GM18499 (cell line): ENCODE measurements around the gene MAGI1.
"Not testable (repeated sequence)": the region's sequence is repeated elsewhere in the genome, so short reads cannot be mapped to it uniquely, and the experiment has no call there.

Experiments used
- ATAC-seq: cut with Tn5 transposase; IDR thresholded peaks from one replicate; pipeline ENCODE4 v1.9.1; 2021; ENCODE audit warnings: moderate number of reproducible peaks; ENCODE audit not compliant: insufficient read depth, unreplicated experiment

Gene MAGI1

DNA sequence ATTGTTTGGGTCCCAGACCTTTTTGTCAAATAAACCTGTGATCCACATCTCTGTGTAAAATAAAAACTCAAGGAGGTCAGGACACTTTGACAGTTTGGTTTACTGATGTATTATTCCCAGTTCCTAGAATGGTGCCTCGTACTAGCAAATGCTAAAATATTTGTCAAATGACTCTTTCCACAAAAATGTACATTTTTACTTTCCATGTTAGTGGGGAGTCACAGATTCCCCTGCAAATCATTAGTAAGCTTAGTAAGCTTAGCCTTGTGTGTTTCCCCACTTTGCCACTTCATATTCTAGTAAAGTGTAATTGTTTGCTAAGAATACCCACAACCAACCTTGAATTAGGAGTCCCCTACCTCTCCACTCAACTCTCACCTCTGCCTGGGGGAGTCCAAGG lies 2.4 kb upstream of the MAGI1 start:
- ATAC-seq, result no peak

DNA sequence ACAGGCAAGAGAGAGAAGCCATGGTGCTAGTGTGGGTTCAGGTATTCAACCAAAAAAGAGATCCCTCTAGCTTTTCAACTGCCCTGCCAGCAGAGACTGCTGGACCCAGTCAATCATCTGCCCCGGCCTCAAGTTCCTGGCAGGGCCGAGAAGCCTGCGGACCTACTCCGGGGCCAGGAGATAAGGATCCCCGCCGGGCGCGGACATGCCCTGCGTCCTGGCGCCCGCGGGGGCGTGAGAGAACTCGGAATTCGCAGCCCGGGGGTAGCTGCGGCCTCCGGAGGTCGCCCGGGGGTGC lies 821 bp upstream of the MAGI1 start:
- ATAC-seq, result no peak

- no peak for ATAC-seq
These were observed 363 bp downstream of the MAGI1 start for GRCh38 chr3:66038384-66038725.

- ATAC-seq, result no peak
These were observed 740 bp downstream of the MAGI1 start for GRCh38 chr3:66037986-66038369.

DNA sequence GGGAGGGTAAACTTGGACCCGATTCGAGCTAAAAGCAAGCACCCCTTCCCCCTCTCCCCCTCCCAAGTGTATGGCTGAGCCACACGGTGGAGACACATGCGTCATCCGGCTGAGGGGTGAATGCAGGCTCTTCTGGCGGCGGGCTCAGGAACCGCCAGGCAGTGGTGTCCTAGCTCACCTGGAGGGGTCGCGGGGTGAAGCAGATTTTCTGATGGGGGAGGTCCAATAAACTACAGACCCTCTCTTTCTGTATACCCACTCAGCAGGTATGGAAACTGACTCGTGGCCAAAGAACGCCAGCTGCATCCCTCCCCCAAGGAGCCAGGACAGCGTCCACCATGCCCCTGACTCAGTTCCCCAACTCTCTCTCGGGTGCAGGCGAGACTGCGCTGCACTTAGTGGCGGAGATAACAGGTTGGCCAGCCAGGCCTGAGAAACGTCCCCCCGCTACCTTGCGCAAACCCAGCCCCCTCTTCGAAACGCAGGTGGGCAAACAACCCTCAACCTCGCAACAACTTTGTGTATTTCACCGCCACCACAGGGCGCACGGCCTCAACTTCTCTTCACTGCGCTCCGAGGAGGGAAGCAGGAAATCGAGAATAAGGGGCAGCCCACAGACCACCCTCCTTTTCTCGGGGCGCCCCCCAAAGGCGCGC lies 1.3 kb downstream of the MAGI1 start:
- ATAC-seq, result no peak

DNA sequence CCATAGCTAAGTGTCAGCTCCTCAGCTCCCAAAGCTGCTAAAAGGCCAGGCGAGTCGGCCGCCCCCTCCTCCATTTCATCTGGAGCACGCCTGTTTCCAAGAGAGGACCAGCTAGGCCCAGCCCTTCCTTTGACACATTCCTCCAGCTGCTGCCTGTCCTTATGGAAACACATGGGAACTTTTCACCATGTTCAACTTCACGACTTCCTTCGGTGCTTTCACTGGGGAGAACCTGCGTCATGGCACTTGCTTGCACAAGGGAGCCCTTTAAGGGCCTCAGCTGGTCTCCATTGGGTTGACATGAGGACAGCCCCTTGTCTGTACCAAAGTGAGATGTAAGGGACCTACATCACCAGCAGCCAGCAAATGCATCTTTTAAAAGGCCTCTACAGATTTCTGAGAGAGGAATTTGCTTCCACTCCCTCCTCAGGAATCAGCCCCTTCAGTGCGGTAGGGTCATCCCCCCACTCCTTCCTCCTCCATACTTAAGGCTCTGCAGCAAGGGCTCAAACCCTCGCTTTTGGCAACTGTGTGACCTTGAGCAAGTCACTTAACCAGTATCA lies 2.1 kb downstream of the MAGI1 start:
- ATAC-seq, result no peak

DNA sequence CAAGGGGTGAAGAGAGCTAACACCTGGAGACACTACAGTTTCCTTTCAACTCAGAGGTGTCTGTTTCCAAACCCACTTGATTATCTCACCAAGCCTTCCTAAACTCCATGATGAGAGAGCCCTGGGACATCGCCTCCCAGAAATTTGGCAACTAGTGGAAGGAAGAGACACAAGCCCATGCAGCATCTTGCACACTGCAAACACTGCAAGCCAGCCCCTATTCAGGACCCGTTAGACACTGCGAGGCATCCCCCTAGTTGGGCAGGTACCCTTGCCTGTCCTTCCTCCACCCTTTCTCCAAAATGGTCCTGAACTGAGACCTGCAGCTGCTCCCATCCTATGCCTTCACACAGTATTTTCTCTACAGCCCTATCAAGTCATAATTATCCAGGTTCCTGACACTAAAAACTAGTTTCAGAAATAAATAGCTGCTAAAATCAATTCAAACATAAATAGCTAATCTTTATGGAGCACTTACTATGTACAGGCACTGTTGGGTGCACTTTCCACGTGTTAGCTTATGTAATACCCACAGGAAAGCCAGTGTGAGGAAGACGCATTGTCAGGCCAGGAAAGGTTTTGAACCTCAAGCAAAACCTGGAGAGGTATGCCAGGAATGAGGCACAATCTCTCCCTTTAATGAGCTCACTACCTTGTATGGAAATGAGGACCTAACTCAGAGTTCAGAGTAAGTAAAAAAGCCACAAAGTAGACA lies 2.8 kb downstream of the MAGI1 start:
- no peak for ATAC-seq

DNA sequence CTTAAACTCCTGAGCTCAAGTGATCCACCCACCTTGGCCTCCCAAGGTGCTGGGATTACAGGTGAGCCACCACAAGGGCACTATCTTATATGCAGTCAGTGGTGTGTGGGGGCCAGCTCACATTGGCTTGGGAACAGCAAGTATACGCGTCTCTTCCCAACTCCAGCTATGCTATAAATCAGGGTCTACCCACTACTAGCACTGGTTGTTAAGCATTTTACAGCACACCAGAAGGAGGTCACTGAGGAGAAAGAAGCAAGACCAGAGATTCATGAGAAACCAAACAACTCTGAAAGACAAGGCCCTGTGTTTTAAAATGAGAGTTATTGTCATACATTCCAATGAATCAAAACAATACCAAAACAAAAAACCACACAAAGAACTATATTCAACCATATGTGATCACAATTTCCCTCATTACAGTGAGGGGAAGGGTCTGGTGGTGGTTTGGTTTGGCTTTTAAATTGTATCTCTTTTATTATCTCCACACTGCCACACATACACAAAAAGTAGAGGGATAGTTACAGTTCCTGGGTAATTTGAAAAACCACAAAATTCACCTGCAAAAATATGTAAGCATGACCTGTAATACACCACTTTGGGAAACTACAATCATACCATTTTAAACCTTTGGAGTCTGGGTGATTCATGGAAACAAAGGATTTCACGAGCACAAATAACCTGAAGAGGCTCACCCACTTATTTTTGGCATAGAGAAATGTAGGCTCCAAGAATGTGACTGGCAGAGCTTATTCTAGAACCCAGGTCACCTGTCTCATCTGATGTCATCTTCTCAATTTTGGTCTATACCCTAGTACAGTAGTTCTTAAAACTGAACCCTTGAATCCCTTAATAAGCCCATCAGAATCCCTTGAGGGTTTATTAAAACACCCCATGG lies 5.2 kb downstream of the MAGI1 start:
- ATAC-seq, result no peak

- ATAC-seq, result no peak
These were observed 7.5 kb downstream of the MAGI1 start for GRCh38 chr3:66031102-66031698.

- ATAC-seq, result no peak
These were observed 9.3 kb downstream of the MAGI1 start for GRCh38 chr3:66029443-66029842.

DNA sequence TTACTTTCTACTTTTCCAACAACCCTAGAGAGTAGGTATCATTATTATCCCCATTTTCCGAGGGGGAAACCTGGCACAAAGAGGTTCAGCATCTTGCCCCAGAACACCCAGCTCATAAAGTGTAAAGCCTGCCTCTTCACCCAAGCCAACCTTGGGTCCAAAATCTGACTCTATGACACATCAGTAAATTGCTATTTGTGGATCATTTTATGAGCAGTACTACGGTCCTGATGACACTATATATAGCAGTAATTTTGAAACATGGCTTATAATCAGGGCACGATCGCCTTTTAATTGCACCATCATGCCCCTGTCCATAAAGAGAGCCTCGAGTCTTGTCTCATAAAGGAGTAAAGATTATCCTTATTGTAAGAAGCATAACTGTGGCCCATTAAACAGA lies 9.7 kb downstream of the MAGI1 start:
- no peak for ATAC-seq

DNA sequence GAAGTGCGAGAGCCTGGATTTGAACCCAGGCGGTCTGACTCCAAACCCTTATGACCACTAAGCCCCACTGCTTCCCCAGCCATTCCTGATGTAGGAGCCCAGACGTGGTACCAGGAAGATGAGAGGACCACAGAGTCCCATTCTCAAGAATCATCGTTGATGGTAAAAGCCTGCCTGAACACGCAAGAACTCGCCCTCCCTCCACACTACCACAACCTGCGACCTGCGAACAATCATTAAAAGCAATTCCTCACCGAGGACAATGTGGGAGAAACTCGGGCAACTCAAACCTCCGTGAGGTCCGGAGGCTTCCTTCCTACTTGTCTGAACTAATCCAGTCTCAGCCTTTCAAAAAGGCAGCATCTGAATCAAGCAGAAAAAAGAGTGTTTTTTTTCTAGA lies 10.3 kb downstream of the MAGI1 start:
- ATAC-seq, result no peak

DNA sequence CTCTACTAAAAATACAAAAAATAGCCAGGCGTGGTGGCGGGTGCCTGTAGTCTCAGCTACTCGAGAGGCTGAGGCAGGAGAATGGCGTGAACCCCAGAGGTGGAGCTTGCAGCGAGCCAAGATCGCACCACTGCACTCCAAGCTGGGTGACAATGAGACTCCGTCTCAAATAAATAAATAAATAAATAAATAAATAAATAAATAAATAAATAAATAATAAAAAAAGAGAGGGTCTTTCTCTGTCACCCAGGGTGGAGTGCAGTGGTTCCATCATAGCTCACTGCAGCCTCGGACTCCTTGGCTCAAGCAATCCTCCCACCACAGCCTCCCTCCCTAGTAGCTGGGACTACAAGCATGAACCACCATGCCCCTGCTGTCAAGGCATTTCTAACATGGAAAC lies 11.6 kb downstream of the MAGI1 start:
- not testable (repeated sequence) for ATAC-seq

DNA sequence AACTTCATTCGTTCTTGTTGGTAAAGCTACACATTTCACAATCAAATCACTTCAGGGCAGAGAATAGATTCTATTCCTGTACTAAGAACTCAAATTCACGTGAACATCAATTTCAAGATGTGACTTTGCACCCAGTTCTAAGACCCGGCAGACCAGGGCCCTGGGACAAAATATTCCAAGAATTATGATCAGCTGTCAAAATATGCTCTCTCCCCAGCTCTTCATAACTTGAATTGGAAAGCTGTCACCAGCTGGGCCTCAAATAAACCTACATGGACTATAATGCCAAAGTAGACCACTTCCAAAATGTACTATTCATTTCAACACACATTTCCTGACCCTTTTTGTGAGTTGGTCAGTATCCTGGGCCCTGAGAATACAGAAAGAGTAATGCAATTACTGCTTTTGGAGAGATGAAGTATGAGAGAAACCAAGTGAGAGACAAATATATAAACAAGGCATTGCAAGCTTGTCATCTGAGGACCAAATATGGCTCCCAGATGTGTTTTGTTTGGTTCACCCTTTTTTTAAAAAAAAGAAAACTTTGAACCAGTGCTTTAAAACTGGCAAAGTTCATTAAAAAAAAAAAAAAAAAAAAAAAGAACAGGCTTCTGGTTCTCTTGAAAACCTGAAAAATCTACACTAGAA lies 14.9 kb downstream of the MAGI1 start:
- no peak for ATAC-seq

DNA sequence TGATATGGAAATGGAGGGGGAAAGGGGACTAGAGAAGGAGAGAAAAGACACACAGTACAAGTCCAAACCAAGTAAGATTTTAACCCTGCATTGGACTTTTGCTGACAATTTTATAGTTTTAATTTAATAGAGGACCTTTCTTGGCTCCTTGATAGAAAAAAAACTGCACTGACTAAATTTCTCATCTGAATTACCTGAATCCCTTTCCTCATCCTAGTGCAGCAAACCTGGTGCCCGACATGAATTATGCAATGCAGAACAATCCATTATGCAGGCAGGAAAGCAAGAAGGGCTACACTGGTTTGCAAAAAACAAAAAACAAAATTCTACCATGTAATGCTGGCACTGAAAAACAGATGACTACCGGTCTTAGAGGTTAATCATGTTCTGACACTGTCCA lies 15.5 kb downstream of the MAGI1 start:
- no peak for ATAC-seq

- ATAC-seq, result no peak
These were observed 17.0 kb downstream of the MAGI1 start for GRCh38 chr3:66021731-66022131.

DNA sequence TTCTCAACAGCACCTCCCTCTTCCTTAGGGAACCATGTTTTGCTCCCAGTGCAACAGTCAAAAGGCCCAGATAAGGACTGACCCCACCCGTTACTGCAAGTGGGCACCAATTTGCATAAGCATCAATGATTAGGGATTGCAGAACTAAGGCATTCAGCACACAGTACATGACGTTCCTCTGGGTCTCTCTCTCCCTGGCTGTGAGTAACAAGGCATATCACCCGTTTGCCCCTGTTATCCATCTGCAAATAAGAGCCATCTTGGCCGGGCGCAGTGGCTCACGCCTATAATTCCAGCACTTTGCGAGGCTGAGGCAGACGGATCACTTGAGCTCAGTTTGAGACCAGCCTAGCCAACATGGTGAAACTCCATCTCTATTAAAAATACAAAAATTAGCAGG lies 18.8 kb downstream of the MAGI1 start:
- ATAC-seq, result no peak

GRCh38 chr3:66018057-66019033 lies 20.4 kb downstream of the MAGI1 start:
- no peak for ATAC-seq

GRCh38 chr3:66017591-66017990 lies 21.1 kb downstream of the MAGI1 start:
- ATAC-seq, result no peak
